Activated CD4-positive, alpha-beta T cell treated with anti-CD3 and anti-CD28 coated beads, Interleukin-2, amount 50 U/mL, for 1 hour (primary cell): Measurements from ENCODE around the gene SLC25A39.

Source experiments
- DNase-seq: peaks from one replicate; pipeline ENCODE4 v3.0.0-alpha.2; 2020

Gene SLC25A39

GRCh38 chr17:44311562-44312181, 13.0 kb downstream of the SLC25A39 start:
- DNase-seq, result no peak

GRCh38 chr17:44310609-44311376, 13.8 kb downstream of the SLC25A39 start:
- DNase-seq, result no peak

GRCh38 chr17:44310188-44310587, 14.4 kb downstream of the SLC25A39 start:
- no peak for DNase-seq

GRCh38 chr17:44309472-44309871, 15.2 kb downstream of the SLC25A39 start:
- DNase-seq, result no peak

- no peak for DNase-seq
Observed at GRCh38 chr17:44308865-44309264, 15.8 kb downstream of the SLC25A39 start.

GRCh38 chr17:44308320-44308818, 16.3 kb downstream of the SLC25A39 start, which contains the start of gene RUNDC3A:
TSS of gene RUNDC3A (plus strand) at chr17:44308601. CDS start at chr17:44308833, 232 bp downstream.
- peak; percentile 89 for DNase-seq

GRCh38 chr17:44307387-44308186, 17.0 kb downstream of the SLC25A39 start:
- no peak for DNase-seq

GRCh38 chr17:44304651-44305050, 20.0 kb downstream of the SLC25A39 start:
- no peak for DNase-seq

- no peak for DNase-seq
Observed at GRCh38 chr17:44297975-44298374, 26.6 kb downstream of the SLC25A39 start.

- no peak for DNase-seq
Observed at GRCh38 chr17:44293509-44294226, 31.0 kb downstream of the SLC25A39 start.

GRCh38 chr17:44287651-44288050, 37.0 kb downstream of the SLC25A39 start:
- DNase-seq, result no peak

- DNase-seq, result no peak
Observed at GRCh38 chr17:44284024-44284400, 40.6 kb downstream of the SLC25A39 start.

- DNase-seq, result no peak
Observed at GRCh38 chr17:44283344-44284023, 41.1 kb downstream of the SLC25A39 start.

- DNase-seq, result no peak
Observed at GRCh38 chr17:44282264-44282663, 42.4 kb downstream of the SLC25A39 start.

GRCh38 chr17:44281570-44281969, 43.1 kb downstream of the SLC25A39 start:
- no peak for DNase-seq

- no peak for DNase-seq
Observed at GRCh38 chr17:44280392-44280937, 44.2 kb downstream of the SLC25A39 start.

- DNase-seq, result no peak
Observed at GRCh38 chr17:44279666-44280391, 44.8 kb downstream of the SLC25A39 start.

- no peak for DNase-seq
Observed at GRCh38 chr17:44279346-44279665, 45.3 kb downstream of the SLC25A39 start.

GRCh38 chr17:44277976-44278375, 46.6 kb downstream of the SLC25A39 start:
- no peak for DNase-seq

- DNase-seq, result no peak
Observed at GRCh38 chr17:44273607-44274006, 51.0 kb downstream of the SLC25A39 start.

- no peak for DNase-seq
Observed at GRCh38 chr17:44272954-44273353, 51.7 kb downstream of the SLC25A39 start.
